Stimulated activated naive B cell treated with anti-CD40 and anti-IgM and Interleukin-4, amounts not matched to agents 10 μg/mL and 1 μg/mL and 100 μg/mL, for 72 hours (primary cell): Measurements from ENCODE around the gene NEK11.
"Not testable (repeated sequence)": the region's sequence is repeated elsewhere in the genome, so short reads cannot be mapped to it uniquely, and the experiment has no call there.

ENCODE experiments used
- ATAC-seq, 2 donors: fragments of 150-1000 bp; cut with Tn5 transposase; replicated peaks; 2 replicates each; pipeline ENCODE4 v1.10.0; 2021; ENCODE audit warnings: moderate library complexity in 1 of 2
- DNase-seq: peaks from one replicate; pipeline ENCODE4 v3.0.0; 2021
- H3K27ac Mint-ChIP-seq: one replicate; pipeline ENCODE4 v1.8.0; 2022; ENCODE audit warnings: mild to moderate bottlenecking, mixed read lengths
- H3K27me3 Mint-ChIP-seq, 2 donors: one replicate each; pipeline ENCODE4 v1.8.0; 2022; ENCODE audit warnings: mixed read lengths in 2 of 2
- H3K36me3 Mint-ChIP-seq, 2 donors: one replicate each; pipeline ENCODE4 v1.8.0; 2022; ENCODE audit warnings: mixed read lengths in 2 of 2, mild to moderate bottlenecking in 1 of 2
- H3K4me1 Mint-ChIP-seq, 2 donors: one replicate each; pipeline ENCODE4 v1.8.0; 2022; ENCODE audit warnings: mixed read lengths in 2 of 2, mild to moderate bottlenecking in 1 of 2
- H3K4me3 Mint-ChIP-seq, 2 donors: one replicate each; pipeline ENCODE4 v1.8.0; 2022; ENCODE audit warnings: mild to moderate bottlenecking in 2 of 2, mixed read lengths in 2 of 2, moderate library complexity in 1 of 2
- H3K9me3 Mint-ChIP-seq, 2 donors: one replicate each; pipeline ENCODE4 v1.8.0; 2022; ENCODE audit warnings: mixed read lengths in 2 of 2, mild to moderate bottlenecking in 1 of 2

Gene NEK11

DNA sequence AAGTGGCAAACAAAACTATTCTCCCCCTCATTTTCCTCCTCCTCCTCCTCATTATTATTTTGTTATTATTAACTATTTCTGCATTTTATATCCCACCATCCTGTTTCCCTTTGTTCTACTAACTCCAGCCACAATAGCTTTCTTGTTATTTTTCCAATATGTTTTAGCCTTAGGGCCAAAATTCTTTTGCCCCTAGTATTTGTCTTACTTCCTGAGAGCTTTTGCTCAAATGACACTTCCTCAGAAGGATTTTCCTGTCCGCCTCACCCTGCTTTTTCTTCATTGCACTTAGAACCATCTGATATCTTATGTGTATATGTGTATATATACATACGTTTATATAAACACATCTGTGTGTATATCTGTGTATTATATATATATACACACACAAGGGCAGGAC is 322.2 kb downstream of the NEK11 start:
- H3K9me3 Mint-ChIP-seq = peaks cover 0 to 1% of the 10 kb centered on the region in 2 donors
- ATAC-seq (no peak), DNase-seq (no peak)
- H3K4me1 Mint-ChIP-seq = peaks cover 8 to 22% of the 10 kb centered on the region in 2 donors
- no peaks in the 10 kb centered on the region for H3K27me3 Mint-ChIP-seq
- H3K27ac Mint-ChIP-seq = no peak overlapping the region
- peaks cover 3 to 5% of the 10 kb centered on the region in 2 donors for H3K36me3 Mint-ChIP-seq
- H3K4me3 Mint-ChIP-seq = no peak overlapping the region

DNA sequence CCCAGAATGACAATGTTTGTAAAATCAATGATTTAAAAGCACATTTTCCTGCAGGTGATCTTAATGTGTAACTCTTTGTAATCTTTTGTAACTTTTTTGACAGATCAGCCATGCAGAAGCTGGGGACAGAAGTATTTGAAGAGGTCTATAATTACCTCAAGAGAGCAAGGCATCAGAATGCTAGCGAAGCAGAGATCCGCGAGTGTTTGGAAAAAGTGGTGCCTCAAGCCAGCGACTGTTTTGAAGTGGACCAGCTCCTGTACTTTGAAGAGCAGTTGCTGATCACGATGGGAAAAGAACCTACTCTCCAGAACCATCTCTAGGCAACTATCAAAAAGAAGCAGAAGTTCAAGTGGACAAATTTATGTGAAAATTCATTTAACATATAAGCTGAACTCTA is 322.8 kb downstream of the NEK11 start:
- H3K9me3 Mint-ChIP-seq = no peaks in the 10 kb centered on the region
- ATAC-seq (no peak), DNase-seq (no peak)
- no peak overlapping the region for H3K4me3 Mint-ChIP-seq
- H3K36me3 Mint-ChIP-seq = no peaks in the 10 kb centered on the region
- H3K27ac Mint-ChIP-seq = no peak overlapping the region
- H3K4me1 Mint-ChIP-seq = peaks cover 8 to 19% of the 10 kb centered on the region in 2 donors
- no peaks in the 10 kb centered on the region for H3K27me3 Mint-ChIP-seq

DNA sequence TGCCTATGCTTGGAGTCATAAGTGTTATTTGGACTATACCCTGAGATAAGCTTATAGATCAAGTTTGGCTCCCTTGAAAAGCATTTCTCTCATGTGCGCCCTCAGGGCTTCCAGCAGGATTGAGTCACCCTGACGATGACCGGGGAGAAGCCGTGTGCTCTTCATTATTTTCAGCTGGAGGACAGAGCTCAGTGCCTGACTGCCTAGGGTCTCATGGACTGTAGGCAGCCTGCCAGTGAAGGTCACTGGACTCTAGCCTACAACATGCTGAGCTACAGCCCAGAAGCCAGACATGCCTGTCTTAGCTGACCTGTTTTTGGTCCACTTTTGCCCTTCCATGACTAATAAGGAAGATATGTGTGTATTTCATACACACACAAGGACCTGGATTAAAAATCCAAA is 323.3 kb downstream of the NEK11 start:
- H3K9me3 Mint-ChIP-seq = no peaks in the 10 kb centered on the region
- no peaks in the 10 kb centered on the region for H3K36me3 Mint-ChIP-seq
- H3K27me3 Mint-ChIP-seq = no peaks in the 10 kb centered on the region
- peaks cover 8 to 17% of the 10 kb centered on the region in 2 donors for H3K4me1 Mint-ChIP-seq
- H3K27ac Mint-ChIP-seq = no peak overlapping the region
- ATAC-seq (no peak), DNase-seq (no peak)
- H3K4me3 Mint-ChIP-seq = no peak overlapping the region

DNA sequence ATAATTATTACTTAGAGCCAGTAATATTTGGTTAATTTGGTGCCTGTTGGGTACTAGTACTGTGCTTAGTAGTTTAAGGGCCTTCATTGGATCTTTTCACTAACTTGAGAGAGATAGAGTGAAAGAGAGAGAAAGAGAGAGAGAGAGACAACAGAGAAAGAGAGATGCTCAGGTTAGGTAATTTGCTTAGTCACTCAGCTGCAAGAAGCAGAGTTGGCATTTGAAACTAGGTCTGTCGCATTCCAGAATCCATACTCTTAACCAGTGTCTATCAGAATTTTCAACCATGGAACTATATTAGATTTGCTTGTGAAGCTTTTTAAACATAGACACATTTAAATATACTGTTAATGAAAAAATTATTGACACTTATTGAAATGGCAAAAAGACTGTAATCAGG is 323.8 kb downstream of the NEK11 start:
- no peaks in the 10 kb centered on the region for H3K36me3 Mint-ChIP-seq
- DNase-seq (no peak), ATAC-seq (no peak)
- no peaks in the 10 kb centered on the region for H3K27me3 Mint-ChIP-seq
- no peak overlapping the region for H3K4me3 Mint-ChIP-seq
- H3K9me3 Mint-ChIP-seq = no peaks in the 10 kb centered on the region
- H3K27ac Mint-ChIP-seq = no peak overlapping the region
- H3K4me1 Mint-ChIP-seq = peaks cover 8 to 17% of the 10 kb centered on the region in 2 donors

DNA sequence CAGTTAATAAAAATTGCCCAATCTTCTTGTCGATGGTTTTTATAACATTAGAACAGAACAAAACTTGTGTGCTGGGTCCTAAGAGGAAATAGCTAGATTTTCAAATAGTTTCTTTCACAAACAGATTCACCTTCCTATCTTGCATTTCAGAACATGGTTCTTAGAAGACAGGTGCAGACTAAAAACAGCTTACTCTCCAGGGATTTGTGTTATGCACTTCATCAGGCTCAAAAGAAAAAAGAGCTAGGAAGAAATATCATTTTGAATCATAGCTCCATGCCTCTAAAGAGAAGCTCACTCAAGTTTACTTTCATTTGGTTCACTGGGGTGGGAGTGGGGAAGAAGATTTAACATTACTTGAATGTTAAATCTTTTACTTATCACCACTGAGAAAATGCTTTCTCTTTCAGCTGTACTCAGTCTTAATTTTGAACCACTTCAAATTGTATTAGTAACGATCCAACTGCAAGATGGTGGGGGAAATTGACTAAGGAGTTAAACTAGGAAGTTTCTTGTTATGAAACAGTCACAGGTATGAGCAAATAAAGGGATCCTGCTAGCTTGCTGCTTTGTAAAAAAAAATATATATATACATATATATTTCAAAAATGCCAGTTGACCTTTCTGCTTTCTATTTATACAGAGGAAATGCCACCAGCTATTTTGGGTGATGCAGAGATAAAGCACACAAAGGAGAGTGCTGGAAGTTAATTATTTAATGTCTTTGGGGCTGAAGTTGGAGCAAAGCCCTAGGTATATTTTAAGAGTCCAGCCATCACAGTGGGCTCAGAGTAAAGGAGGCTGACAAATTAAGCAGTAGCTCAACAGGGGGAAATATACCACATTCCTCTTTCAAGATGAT is 326.6 kb downstream of the NEK11 start:
- peak overlapping the region in 1 of 2 donors; percentile 36 for H3K4me3 Mint-ChIP-seq
- DNase-seq = no peak
- H3K27me3 Mint-ChIP-seq = peaks cover 0 to 4% of the 10 kb centered on the region in 2 donors

DNA sequence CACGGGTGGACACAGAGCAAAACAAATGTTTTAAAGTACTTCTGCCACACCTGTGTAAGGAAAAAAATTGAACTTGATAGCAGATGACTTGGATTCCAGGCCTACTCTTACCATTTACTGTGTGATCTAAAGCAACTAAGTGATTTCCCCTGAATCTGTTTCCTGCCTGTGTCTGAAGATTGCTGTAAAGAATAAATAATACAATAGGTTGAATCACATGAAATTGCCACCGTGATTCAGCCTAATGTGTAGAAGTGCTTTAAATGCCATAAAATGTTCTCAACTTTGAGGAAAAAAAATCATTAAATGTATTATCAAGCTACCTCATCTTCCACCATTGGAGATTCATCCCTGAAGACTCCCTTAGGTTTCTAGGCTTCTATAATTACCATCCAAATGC is 327.3 kb downstream of the NEK11 start:
- Mint-ChIP-seq H3K9me3 (no peaks in the 10 kb centered on the region), H3K36me3 (peaks cover 0 to 5% of the 10 kb centered on the region in 2 donors), H3K4me3 (peak overlapping the region in 1 of 2 donors; percentile 36), H3K27ac (peak overlapping the region; percentile 6), H3K4me1 (peaks cover 7 to 17% of the 10 kb centered on the region in 2 donors), H3K27me3 (peaks cover 0 to 4% of the 10 kb centered on the region in 2 donors)
- ATAC-seq (no peak), DNase-seq (no peak)

More for the DNA sequence above, 326.6 kb downstream of the NEK11 start:
- Mint-ChIP-seq H3K27ac (peak overlapping the region; percentile 6), H3K4me1 (peaks cover 7 to 17% of the 10 kb centered on the region in 2 donors), H3K36me3 (peaks cover 0 to 5% of the 10 kb centered on the region in 2 donors), H3K9me3 (no peaks in the 10 kb centered on the region)
- ATAC-seq = peak; percentile 29 to 43

DNA sequence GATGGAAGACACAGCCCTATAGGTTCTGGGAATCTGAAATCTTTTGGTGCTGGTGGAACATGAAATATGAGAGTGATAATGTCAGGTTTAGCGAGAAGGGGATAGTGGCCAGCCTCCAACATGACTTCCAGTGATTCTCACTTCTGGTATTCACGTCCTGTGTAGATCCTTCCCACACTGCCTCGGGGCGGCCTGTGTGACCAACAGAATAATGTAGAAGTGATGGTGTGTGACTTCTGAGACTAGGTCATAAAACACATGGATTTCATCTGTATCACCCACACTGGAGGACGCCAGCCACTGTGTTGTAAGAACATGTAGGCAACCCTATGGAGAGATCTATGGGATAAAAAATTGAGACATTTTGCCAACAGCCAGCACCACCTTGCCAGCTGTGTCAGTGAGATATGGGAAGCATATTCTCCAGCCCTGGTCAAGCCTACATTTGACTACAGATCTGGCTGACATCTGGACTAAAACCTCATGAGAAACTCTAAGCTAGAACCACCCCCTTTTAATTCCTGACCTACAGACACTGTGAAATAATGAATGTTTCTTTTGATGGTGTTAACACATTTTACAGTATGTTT is 329.4 kb downstream of the NEK11 start:
- Mint-ChIP-seq H3K4me3 (no peak overlapping the region), H3K27ac (no peak overlapping the region), H3K27me3 (peaks cover 2 to 10% of the 10 kb centered on the region in 2 donors), H3K9me3 (no peaks in the 10 kb centered on the region), H3K36me3 (peaks cover 0 to 5% of the 10 kb centered on the region in 2 donors), H3K4me1 (peaks cover 9 to 19% of the 10 kb centered on the region in 2 donors)
- DNase-seq = no peak
- ATAC-seq = no peak

DNA sequence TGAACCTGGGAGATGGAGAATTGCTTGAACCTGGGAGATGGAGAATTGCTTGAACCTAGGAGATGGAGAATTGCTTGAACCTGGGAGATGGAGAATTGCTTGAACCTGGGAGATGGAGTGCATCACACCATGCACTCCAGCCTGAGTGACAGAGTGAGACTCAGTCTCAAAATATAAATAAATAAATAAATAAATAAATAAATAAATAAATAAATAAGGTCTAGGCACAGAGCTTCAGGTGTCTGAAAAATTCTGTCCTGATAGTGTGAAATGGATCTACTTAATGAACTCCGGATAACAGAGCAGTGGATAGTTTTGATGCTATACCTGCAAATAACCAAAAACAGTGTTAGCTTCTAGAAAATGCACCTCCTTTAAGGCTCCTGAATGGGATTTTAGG is 330.6 kb downstream of the NEK11 start:
- Mint-ChIP-seq H3K36me3 (peaks cover 0 to 5% of the 10 kb centered on the region in 2 donors), H3K27me3 (peaks cover 11 to 17% of the 10 kb centered on the region in 2 donors), H3K4me1 (peaks cover 16 to 31% of the 10 kb centered on the region in 2 donors), H3K9me3 (no peaks in the 10 kb centered on the region), H3K27ac (no peak overlapping the region), H3K4me3 (no peak overlapping the region)
- ATAC-seq = no peak
- DNase-seq = no peak

DNA sequence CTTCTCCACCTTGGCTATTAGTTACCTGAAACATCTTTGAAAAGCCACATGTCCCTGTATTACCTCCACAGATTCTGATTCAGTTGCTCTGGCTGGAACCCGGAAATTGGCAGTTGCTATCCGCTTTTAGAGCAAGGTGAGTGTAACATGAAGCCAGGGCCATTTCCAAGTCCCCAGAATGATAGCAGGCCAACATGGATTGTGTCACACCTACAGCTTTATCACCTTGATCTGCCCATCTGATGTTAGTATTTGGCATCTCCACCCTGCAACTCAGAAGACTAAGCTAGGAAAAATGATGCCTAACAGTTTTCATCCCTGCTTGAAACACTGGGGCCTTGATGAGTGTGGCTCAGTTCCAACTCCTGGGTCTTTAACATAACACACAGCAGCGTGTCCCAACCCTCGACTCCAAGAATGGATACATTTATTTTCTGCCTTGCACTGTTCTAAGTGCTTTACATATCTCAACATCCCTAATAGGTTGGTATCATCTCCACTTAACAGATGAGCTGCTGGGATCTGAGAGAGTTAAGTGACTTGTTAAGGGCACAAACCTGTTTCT is 333.6 kb downstream of the NEK11 start:
- H3K9me3 Mint-ChIP-seq = no peaks in the 10 kb centered on the region
- H3K36me3 Mint-ChIP-seq = peaks cover 2 to 5% of the 10 kb centered on the region in 2 donors
- DNase-seq = no peak
- H3K27me3 Mint-ChIP-seq = peaks cover 16 to 22% of the 10 kb centered on the region in 2 donors
- no peak overlapping the region for H3K27ac Mint-ChIP-seq
- no peak for ATAC-seq
- peaks cover 11 to 17% of the 10 kb centered on the region in 2 donors for H3K4me1 Mint-ChIP-seq
- H3K4me3 Mint-ChIP-seq = no peak overlapping the region

DNA sequence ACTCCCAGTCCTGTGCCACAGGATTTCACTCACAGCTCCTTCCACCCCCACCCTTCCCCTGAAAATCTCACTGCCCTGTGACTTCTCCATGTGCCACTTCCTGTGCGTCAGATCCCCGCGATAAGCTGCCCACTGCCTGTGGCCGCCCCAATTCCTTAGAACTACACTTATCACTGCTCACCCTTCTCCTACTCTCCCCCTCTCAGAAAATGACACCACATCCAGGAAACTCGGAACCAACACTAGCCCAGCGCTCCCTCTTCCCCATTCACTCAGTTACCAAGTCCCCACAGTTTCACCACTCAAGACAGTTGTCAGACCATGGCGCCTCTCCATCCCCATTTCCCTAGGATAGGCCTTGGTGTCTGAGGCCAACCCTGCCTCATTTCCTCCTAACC is 334.4 kb downstream of the NEK11 start:
- peak overlapping the region; percentile 94 for H3K27ac Mint-ChIP-seq
- peaks cover 20 to 22% of the 10 kb centered on the region in 2 donors for H3K27me3 Mint-ChIP-seq
- peaks cover 11 to 17% of the 10 kb centered on the region in 2 donors for H3K4me1 Mint-ChIP-seq
- H3K4me3 Mint-ChIP-seq = peak overlapping the region; percentile 75 to 92
- not testable (repeated sequence) for H3K9me3 Mint-ChIP-seq, H3K36me3 Mint-ChIP-seq, DNase-seq
- ATAC-seq = peak; percentile 6 to 32

DNA sequence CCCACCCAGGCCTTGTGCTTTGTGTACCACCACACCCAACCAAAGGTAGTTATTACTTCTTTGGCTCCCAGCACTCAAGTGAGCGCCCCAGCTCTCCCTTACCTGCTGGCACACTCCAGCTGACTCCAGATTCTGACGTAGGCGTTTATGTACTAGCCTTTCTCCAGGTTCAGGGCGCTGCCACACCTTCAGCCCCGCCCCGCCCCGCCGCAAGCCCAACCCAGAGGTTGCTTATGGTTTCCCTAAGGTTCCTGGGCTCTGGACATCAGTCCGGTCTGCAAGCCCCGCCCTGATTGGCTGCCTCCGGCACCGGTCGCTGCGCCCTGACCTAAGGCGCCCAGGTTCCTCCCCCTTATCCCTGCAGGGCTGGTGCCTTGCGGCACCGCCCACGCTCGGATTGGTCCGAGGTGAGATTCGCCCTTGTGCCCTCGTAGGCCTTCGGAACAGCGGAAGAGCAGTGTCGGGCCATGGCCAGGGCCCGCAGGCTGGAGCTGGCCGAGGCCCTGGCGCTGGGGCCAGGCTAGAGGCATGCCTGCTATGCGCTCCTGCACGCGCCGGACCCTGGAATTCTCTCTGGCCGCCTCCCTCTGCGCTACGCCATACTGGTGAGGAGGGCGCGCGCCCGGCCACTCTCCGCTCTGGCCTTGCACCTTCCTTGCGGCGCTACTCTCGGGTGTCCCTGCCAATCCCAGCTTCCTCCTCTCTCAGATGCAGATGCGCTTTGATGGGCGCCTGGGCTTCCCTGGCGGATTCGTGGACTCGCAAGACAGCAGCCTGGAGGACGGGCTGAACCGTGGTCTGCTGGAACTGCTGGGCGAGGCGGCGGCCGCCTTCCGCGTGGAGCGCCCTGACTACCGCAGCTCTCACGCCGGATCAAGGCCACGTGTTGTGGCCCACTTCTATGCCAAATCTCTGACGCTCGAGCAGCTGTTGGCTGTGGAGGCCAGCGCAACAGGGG is 335.1 kb downstream of the NEK11 start:
- peaks cover 1 to 2% of the 10 kb centered on the region in 2 donors for H3K36me3 Mint-ChIP-seq
- DNase-seq (peak; percentile 70), ATAC-seq (peak; percentile 92 to 95)
- H3K4me1 Mint-ChIP-seq = peaks cover 11 to 17% of the 10 kb centered on the region in 2 donors
- H3K27me3 Mint-ChIP-seq = peaks cover 18 to 20% of the 10 kb centered on the region in 2 donors
- H3K9me3 Mint-ChIP-seq = no peaks in the 10 kb centered on the region
- H3K27ac Mint-ChIP-seq = peak overlapping the region; percentile 94
- peak overlapping the region; percentile 75 to 92 for H3K4me3 Mint-ChIP-seq

DNA sequence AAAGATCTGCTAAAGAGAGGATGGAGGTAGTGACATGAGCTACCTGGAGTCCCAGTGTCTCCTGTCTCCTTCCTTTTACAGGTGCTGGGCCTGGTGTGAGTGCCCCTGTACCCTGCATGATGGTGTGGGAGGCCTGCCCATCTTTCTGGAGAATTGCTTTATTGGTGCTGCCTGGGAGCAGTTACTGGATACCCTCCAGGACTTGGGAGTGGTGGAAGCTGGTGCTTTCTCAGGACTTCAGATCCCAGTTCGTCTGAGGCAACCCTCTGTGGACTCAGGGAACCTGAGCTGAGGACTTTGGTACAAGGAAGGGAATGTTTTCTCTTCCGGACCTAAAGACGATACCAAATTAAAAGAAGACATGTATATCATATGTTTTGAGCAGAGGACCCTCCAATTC is 336.6 kb downstream of the NEK11 start:
- no peak overlapping the region for H3K27ac Mint-ChIP-seq
- H3K9me3 Mint-ChIP-seq = no peaks in the 10 kb centered on the region
- DNase-seq = no peak
- H3K4me1 Mint-ChIP-seq = peaks cover 11 to 17% of the 10 kb centered on the region in 2 donors
- no peak overlapping the region for H3K4me3 Mint-ChIP-seq
- H3K27me3 Mint-ChIP-seq = peaks cover 17 to 20% of the 10 kb centered on the region in 2 donors
- ATAC-seq = no peak
- H3K36me3 Mint-ChIP-seq = peaks cover 0 to 2% of the 10 kb centered on the region in 2 donors

DNA sequence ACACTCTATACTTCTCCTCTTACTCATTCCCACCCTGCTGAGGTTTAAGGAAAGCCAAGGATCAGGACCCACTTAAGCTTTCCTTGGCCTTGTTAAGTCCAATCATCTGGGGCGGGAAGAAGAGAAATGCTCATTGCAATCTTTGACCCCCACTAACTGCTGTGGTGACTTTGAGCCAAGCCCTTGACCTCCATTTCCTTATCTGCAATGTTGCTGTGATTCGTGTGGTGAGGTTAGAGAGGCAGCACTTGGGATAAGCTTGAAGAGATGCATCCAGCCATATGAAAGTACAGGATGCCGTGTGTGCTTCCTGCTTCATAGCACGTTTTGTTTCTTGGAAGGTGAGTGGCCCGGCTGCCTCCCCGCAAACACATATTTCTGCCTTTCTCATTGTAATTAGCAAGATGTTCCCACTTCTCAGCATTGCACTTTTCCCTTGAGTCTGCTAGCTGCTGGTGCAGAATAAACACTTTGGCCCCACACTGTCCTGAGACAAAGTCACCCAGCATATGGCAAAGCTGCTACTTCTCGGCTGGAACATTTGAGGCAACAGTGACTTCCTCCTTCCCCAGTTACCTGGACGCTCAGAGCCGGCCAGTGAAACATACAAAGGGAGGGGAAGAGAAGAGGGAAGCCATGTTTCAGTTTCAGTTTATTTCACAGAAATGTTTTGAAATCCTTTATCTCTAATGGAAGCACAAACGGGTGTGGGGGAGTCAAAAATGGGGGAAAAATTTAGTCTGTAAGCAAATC is 344.4 kb downstream of the NEK11 start:
- ATAC-seq (peak; percentile 49 to 68), DNase-seq (no peak)
- Mint-ChIP-seq H3K27ac (peak overlapping the region; percentile 15), H3K36me3 (peaks cover 1 to 11% of the 10 kb centered on the region in 2 donors), H3K27me3 (no peaks in the 10 kb centered on the region), H3K9me3 (no peaks in the 10 kb centered on the region), H3K4me3 (peak overlapping the region; percentile 32 to 37), H3K4me1 (peaks cover 10 to 13% of the 10 kb centered on the region in 2 donors)
